GM19238 (cell line): ENCODE measurements around the gene ADCY3.

Experiments used
- DNase-seq: peaks from one replicate; pipeline ENCODE4 v3.0.0; 2011; ENCODE audit warnings: low spot score; ENCODE audit not compliant: insufficient read length

Gene ADCY3

GRCh38 chr2:24832073-24832461 lies 88.0 kb downstream of the ADCY3 start:
- no peak for DNase-seq

GRCh38 chr2:24831221-24832072 lies 88.6 kb downstream of the ADCY3 start:
- DNase-seq: no peak

- DNase-seq: no peak
Measured at GRCh38 chr2:24830786-24831185, 89.3 kb downstream of the ADCY3 start.

GRCh38 chr2:24830351-24830750 lies 89.7 kb downstream of the ADCY3 start:
- no peak for DNase-seq

- DNase-seq: no peak
Measured at GRCh38 chr2:24828238-24828996, 91.6 kb downstream of the ADCY3 start.

GRCh38 chr2:24827321-24828237 lies 92.5 kb downstream of the ADCY3 start:
- peak; percentile 85 for DNase-seq

GRCh38 chr2:24826773-24827145 lies 93.3 kb downstream of the ADCY3 start:
- no peak for DNase-seq

DNA sequence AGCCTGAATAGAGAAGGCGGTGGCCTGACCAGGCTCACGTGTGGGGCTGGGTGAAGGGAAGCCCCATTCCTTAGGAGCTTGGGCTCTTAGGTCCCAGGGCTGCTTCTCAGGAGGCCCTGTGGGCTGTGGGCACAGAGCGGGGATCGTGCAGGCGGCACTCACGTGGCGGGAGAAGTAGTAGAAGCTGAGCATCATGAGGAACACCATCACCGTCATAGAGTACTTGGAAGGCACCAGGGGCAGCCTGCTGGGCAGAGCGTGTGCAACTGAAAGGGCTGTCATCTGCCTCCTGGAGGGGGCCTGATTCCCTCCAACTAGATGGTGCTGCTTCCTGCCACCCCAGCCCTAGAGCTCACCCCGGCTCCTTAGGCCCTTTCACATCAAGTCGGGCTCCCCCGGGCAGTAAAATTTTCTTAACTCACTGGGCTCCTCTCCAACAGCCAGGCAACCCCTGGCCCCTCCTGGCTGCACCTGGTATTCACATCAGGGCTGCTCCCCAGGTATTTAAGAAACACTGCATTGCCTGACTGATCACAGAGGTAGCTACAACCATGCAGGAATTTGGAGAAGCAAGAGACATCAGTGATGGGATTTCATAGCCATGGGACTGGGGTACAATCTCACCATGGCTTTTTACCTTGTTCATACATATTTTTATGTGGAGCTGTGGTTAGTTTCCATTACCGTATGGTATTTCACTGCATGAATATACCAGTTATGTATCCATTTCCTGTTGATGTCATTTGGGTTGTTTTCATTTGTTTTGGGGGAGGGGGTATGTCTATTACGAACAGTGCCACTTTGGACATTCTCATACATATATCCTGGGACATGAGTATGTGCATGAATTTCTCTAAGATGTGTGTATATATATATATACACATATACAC lies 93.9 kb downstream of the ADCY3 start:
- no peak for DNase-seq

GRCh38 chr2:24824966-24825882 lies 94.8 kb downstream of the ADCY3 start:
- no peak for DNase-seq

- DNase-seq: no peak
Measured at GRCh38 chr2:24824071-24824588, 95.9 kb downstream of the ADCY3 start.

DNA sequence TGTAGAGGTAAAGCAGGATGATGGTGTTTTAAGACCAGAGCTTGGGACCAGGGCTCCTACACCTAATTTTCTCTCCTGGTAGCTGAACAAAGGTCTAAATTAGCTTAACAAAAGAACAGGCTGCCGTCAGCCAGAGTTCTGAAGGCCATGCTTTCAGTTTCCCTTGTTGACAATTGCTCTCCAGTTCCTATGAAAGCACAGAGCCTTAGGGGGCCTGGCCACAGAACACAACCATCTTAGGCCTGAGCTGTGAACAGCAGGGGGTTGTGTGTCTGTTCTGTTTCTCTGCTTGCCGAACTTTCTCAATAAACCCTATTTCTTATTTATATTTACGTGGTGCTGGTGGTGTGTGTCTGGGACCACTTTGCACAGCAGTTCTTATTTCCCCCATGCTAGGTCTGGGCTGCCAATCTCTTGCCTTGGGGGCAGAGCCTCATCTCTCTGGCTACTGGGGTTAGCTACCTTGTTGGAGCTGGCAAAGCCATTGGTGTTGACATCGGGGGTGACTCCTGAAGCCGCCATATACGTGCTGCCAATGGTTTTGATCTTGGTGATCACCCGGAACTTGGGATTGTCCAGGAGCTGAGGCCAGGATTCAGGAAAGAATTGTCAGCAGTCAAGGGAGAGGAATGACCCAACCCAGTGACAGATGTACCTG lies 97.9 kb downstream of the ADCY3 start:
- no peak for DNase-seq

GRCh38 chr2:24821433-24821891 lies 98.6 kb downstream of the ADCY3 start:
- no peak for DNase-seq

DNA sequence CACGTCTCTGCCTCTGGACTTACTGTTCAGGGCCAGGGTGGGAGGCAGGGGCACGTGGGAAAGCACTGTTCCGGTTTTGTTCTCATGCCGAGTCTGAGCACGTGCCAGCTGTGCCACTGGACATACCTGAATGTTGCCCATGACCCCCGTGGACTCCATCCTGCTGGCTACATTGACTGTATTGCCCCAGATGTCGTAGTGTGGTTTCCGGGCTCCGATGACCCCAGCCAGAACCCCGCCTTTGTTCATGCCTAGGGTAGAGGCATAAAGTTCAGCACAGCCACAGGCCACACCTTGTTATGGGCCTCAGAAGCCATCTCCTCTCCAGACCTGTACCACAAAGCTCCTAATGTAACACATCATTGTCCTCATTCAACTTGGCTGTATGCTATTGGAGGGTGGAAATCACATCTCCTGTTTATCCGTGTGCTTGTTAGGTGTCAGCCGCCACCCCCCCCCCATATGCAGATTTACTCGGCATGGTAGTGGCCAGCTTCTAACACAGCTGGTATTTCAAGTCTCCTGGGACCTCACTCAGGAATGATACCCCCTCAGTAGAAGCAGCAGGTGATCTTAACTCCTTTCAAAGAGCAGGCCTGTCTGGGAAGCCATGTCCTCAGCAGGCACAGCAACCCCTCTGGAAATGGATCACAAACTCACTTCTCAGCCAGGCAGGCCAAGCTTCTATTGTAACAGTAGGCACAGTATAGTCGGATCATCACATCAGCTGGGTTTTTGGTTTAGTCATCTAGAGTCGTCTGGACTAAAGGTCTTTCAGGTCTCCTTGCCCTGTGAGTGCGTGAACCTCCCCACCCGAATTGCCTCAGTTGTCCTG lies 99.2 kb downstream of the ADCY3 start:
- no peak for DNase-seq

GRCh38 chr2:24820175-24820513 lies 99.9 kb downstream of the ADCY3 start:
- no peak for DNase-seq

DNA sequence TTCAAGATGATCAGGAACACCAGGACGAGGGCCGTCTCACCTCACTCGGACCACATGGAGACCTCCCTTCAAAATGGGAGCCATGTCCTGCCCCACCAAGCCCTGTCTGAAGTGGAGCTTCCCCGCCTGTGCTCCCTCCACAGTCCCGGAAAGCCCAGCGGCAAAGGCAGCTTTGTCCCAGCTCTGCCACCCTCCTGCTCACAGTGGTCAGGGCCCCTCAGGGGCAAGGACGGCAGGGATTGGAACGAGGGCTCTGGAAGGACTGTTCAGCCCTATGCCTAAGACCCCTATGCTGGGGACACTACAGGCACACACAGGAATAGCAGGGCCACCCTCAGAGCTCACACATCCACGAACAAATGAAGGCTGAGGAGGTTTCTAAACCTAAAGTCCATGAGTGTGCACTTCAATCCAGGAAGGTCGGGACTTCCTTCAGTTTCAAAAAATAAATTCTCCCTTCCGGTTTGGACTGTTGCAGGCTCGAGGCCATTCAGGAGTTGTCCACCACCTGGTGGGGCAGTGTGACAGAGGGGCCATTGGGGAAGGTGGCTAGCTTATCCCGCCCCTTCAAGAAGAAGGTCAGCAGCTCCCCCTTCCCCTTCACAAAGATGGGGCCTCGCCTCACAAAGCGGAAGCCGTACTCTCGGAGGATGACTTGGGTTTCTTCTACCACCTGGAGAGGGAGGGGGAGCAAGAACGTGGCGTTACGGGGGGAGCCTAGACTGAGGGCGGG lies 100.4 kb downstream of the ADCY3 start:
- no peak for DNase-seq

- DNase-seq: no peak
Measured at GRCh38 chr2:24818721-24819167, 101.3 kb downstream of the ADCY3 start.

GRCh38 chr2:24816884-24817283 lies 103.2 kb downstream of the ADCY3 start:
- DNase-seq: no peak
